ENCODE measurements around the gene MDM4.
"Not testable (repeated sequence)": the region's sequence is repeated elsewhere in the genome, so short reads cannot be mapped to it uniquely, and the experiment has no call there.

Gene MDM4

DNA sequence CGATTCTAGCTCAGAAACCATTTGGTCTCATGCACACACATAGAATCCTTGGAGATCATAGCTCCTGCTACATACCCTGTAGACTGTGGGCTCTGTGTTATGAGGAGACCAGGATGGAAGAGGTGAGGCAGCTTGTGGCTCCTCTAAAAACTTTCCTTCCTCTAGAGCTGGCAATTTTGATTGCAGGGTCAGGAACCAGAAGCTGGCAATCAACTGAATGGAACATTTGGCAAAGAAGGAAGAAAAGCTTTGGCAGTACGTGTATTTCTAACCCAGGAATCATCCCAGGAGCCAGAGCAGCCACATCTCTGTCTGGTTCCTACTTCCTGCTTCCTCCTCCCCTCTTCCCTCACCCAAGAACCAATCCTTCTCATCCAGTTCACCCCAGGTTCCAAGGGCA, 37.3 kb upstream of the MDM4 start:
- no peak for DNase-seq (ENCODE audit: low read depth)
- TF ChIP-seq, protein P1, sequence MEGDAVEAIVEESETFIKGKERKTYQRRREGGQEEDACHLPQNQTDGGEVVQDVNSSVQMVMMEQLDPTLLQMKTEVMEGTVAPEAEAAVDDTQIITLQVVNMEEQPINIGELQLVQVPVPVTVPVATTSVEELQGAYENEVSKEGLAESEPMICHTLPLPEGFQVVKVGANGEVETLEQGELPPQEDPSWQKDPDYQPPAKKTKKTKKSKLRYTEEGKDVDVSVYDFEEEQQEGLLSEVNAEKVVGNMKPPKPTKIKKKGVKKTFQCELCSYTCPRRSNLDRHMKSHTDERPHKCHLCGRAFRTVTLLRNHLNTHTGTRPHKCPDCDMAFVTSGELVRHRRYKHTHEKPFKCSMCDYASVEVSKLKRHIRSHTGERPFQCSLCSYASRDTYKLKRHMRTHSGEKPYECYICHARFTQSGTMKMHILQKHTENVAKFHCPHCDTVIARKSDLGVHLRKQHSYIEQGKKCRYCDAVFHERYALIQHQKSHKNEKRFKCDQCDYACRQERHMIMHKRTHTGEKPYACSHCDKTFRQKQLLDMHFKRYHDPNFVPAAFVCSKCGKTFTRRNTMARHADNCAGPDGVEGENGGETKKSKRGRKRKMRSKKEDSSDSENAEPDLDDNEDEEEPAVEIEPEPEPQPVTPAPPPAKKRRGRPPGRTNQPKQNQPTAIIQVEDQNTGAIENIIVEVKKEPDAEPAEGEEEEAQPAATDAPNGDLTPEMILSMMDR (conservative IDR thresholded peaks at IDR 0.05; ENCODE audit: control insufficient read depth, insufficient read depth, low read depth, low read length) = no peak
- no peak overlapping the region for H3K4me3 ChIP-seq (ENCODE audit: control insufficient read depth, low read depth, low read length)

DNA sequence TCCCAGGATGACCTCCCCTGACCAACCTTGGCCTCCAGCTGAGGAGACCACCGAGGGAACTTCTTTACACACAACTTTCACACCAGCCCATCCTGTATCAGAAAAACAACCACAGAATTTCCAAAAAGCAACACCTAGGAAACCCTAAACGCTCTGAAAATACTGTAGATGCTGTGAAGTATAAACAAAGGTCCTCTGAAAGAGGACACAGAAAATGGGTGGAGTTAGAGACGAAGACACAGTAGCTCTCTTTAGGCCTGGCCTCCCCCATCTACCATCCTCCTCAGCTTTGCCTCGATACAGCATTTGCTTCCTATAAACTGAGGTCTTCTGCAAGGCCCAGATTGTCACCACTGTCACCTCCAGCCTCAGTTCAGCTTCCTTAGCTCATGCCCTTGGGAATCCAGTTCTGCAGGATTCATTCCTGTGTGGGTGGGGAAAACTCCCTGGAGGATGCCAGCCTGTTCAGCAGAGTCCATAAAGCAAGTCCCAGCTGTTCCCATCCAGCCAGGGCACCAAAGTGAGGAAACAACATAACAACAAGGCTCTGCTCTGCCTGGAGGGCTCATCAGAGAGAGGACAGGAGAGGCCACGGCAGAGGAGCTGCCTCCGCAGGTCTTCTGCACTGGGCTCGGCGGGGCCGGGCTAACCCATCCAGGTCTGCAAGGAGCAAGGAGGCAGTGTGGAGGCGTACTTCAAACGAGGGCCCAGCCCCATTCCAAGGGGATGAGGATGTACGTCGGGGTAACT, 36.6 kb upstream of the MDM4 start:
- no peak overlapping the region for H3K4me3 ChIP-seq (ENCODE audit: control insufficient read depth, low read depth, low read length)
- TF ChIP-seq, protein P1 (conservative IDR thresholded peaks at IDR 0.05; ENCODE audit: control insufficient read depth, insufficient read depth, low read depth, low read length) = no peak
- no peak for DNase-seq (ENCODE audit: low read depth)

DNA sequence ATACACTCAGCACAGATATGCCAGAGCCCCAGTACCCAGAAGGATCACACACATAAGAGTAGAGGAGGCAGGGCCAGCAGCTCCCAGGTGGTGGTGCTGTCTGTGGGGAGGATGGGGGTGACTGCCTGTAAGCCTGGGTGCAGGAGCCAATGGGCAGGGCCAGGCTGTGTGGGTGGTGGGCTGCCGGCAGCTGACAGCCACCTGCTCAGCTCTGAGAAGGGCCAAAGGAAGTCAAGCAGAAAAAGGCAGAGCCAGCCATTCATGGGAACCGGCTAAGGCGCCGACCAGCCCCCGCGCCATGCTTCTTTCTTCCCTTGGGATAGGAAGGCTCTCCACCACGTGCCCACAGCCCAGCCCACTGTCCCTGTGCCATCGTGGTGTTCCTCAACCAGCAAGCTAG, 35.7 kb upstream of the MDM4 start:
- no peak overlapping the region for H3K4me3 ChIP-seq (ENCODE audit: control insufficient read depth, low read depth, low read length)
- TF ChIP-seq, protein P1 (conservative IDR thresholded peaks at IDR 0.05; ENCODE audit: control insufficient read depth, insufficient read depth, low read depth, low read length) = no peak
- DNase-seq (ENCODE audit: low read depth) = no peak

DNA sequence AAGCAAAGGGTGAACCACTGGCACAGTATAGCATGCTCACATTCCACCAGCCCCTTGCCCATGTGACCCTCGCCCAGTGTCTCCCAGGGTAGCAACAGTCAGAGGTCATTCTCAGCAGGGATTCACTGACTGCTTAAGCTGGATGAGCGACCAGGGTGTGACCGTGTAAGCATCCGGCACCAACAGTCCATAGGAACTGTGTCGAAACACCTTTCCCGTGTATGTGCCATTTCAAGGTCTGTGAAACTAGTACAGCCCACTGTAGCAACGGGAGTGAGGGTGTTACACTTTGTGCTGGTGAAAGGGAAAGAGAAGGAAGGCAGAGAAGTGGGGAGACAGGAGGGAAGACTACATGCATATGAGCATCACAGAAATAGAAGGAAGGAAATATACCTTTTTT, 32.4 kb upstream of the MDM4 start:
- no peak overlapping the region for H3K4me3 ChIP-seq (ENCODE audit: control insufficient read depth, low read depth, low read length)
- TF ChIP-seq, protein P1 (conservative IDR thresholded peaks at IDR 0.05; ENCODE audit: control insufficient read depth, insufficient read depth, low read depth, low read length) = no peak
- no peak for DNase-seq (ENCODE audit: low read depth)

DNA sequence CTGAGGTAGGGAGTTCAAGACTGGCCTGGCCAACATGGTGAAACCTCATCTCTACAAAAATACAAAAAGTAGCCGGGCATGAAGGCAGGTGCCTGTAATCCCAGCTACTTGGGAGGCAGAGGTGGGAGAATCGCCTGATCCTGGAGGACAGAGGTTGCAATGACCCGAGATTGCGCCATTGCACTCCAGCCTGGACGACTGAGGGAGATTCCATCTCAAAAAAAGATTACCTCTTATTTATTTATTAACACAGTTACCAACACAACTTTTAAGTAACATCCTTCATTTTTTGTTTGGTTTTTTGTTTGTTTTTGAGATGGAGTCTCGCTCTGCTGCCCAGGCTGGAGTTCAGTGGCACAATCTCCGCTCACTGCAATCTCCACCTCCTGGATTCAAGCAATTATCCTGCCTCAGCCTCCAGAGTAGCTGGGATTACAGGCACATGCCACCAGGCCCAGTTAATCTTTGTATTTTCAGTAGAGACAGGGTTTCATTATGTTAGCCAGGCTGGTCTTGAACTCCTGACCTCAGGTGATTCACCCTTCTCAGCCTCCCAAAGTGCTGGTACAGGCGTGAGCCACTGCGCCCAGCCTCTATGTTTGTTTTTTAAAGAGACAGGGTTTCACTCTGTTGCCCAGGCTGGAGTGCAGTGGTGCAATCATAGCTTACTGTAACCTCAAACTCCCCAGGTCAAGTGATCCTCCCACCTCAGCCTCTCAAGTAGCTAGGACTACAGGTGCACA, 29.5 kb upstream of the MDM4 start:
- H3K4me3 ChIP-seq (ENCODE audit: control insufficient read depth, low read depth, low read length) = not testable (repeated sequence)
- DNase-seq (ENCODE audit: low read depth) = peak; percentile 11

DNA sequence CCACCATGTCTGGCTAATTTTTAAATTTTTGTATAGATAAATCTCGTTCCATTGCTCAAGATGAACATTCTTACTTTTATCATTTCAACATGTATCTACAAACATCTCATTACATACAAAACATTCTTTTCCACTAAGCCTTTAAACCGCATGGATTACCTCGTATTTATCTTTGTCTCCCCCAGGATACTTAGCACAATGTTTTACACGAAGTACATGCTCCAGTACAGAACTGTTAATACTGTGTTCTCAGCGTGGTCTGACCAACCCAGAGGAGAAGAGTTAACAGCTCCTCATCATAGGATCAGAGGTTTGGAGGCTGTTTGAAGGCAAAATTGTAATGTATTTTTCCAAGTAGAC, 29.0 kb upstream of the MDM4 start:
- TF ChIP-seq, protein P1 (conservative IDR thresholded peaks at IDR 0.05; ENCODE audit: control insufficient read depth, insufficient read depth, low read depth, low read length) = no peak
- DNase-seq (ENCODE audit: low read depth) = no peak
- no peak overlapping the region for H3K4me3 ChIP-seq (ENCODE audit: control insufficient read depth, low read depth, low read length)

DNA sequence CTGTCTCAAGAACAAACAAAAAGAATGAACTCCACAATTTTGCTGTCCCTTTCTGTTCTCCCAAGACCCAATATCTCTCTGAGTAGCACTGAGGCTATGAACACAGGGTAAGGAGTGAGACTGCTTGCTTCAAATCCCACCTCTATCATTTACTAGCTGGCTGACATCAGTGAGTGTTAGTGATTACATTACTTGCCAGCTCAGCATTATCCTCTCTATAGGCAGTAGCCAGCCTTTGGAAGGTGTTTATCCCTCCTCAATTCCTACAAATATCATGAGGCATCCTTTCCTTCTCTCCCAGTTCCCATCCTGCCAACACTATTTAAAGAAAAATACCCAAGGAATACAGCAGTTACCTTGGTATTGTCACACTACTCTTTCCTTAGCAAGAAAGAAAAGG, 24.6 kb upstream of the MDM4 start:
- DNase-seq (ENCODE audit: low read depth) = no peak
- TF ChIP-seq, protein P1 (conservative IDR thresholded peaks at IDR 0.05; ENCODE audit: control insufficient read depth, insufficient read depth, low read depth, low read length) = no peak
- H3K4me3 ChIP-seq (ENCODE audit: control insufficient read depth, low read depth, low read length) = no peak overlapping the region

Measured in fibroblast of mammary gland (primary cell).